IMR-90 (cell line): ENCODE measurements around the gene PYY. TPM values are rescaled to one million over a fixed set of nuclear protein-coding genes. Genes with fewer than 3 reads are reported as not detected.
"Not testable (repeated sequence)": the region's sequence is repeated elsewhere in the genome, so short reads cannot be mapped to it uniquely, and the experiment has no call there.

Experiments used
- ATAC-seq: fragments of 200-7000 bp; cut with Tn5 transposase; 2 replicates; pipeline ENCODE4 v1.9.1; 2020; ENCODE audit warnings: low read depth, mild to moderate bottlenecking, moderate library complexity
- BruUV-seq: library from RNA; stranded (reverse); fragments of 400-500 nt; replicated peaks from 2 replicates; lab custom pipeline; 2021; lab: Mats Ljungman, UMichigan
- CTCF ChIA-PET: fragments of 300-600 bp; formaldehyde crosslinking; extraction: SDS; loops from one replicate; lab custom pipeline; 2021; ENCODE audit warnings: antibody characterized with exemption; lab: Yijun Ruan, JAX
- POLR2A ChIA-PET: fragments of 300-600 bp; sonication (Branson Sonifier 250); formaldehyde crosslinking; loops from one replicate; lab custom pipeline; 2022; ENCODE audit warnings: antibody characterized with exemption; ENCODE audit not compliant: unreplicated experiment; lab: Charles Lee
- DNase-seq: peaks from one replicate; pipeline ENCODE4 v3.0.0; 2013
- H2AFZ ChIP-seq: replicated peaks from 2 replicates; pipeline ENCODE3; 2013; ENCODE audit warnings: low read length, mild to moderate bottlenecking; ENCODE audit not compliant: poor library complexity
- H2AK5ac ChIP-seq: 2 replicates; pipeline ENCODE4 v1.6.1; 2013; ENCODE audit warnings: low read depth, low read length, inconsistent platforms
- H2AK9ac ChIP-seq: replicated peaks from 2 replicates; pipeline ENCODE3; 2013; ENCODE audit warnings: mild to moderate bottlenecking, low read depth, low read length, moderate library complexity; ENCODE audit not compliant: poor library complexity
- H2BK120ac ChIP-seq: 2 replicates; pipeline ENCODE4 v1.6.1; 2013; ENCODE audit warnings: low read depth, low read length, inconsistent platforms
- H2BK15ac ChIP-seq: 3 replicates; pipeline ENCODE4 v1.6.1; 2013; ENCODE audit warnings: low read depth, low read length, inconsistent platforms
- H2BK20ac ChIP-seq: 2 replicates; pipeline ENCODE4 v1.6.1; 2013; ENCODE audit warnings: low read depth, mild to moderate bottlenecking, inconsistent platforms, low read length, moderate library complexity
- H2BK5ac ChIP-seq: 2 replicates; pipeline ENCODE4 v1.6.1; 2013; ENCODE audit warnings: mild to moderate bottlenecking, low read depth, low read length, inconsistent platforms; ENCODE audit not compliant: poor library complexity, severe bottlenecking
- H3K14ac ChIP-seq: replicated peaks from 2 replicates; pipeline ENCODE4 v1.6.1; 2013; ENCODE audit warnings: low read depth, low read length, inconsistent platforms
- H3K18ac ChIP-seq: 2 replicates; pipeline ENCODE4 v1.6.1; 2013; ENCODE audit warnings: low read depth, low read length, control low read depth
- H3K23ac ChIP-seq: 2 replicates; pipeline ENCODE4 v1.6.1; 2013; ENCODE audit warnings: low read depth, low read length, inconsistent platforms
- H3K27ac ChIP-seq: 2 replicates; pipeline ENCODE4 v1.5.1; 2013; ENCODE audit warnings: mild to moderate bottlenecking, control low read depth, low read length; ENCODE audit not compliant: insufficient read depth
- H3K27me3 ChIP-seq: 2 replicates; pipeline ENCODE4 v1.6.1; 2013; ENCODE audit warnings: low read length; ENCODE audit not compliant: control insufficient read depth, insufficient read depth
- H3K36me3 ChIP-seq: 2 replicates; pipeline ENCODE4 v1.6.1; 2013; ENCODE audit warnings: low read length, mixed read lengths; ENCODE audit not compliant: control insufficient read depth, insufficient read depth
- H3K4ac ChIP-seq: 2 replicates; pipeline ENCODE4 v1.6.1; 2013; ENCODE audit warnings: low read depth, low read length, inconsistent platforms
- H3K4me1 ChIP-seq: 2 replicates; pipeline ENCODE4 v1.6.1; 2013; ENCODE audit warnings: low read length, mixed read lengths; ENCODE audit not compliant: control insufficient read depth, insufficient read depth
- H3K4me2 ChIP-seq: 2 replicates; pipeline ENCODE4 v1.6.1; 2013; ENCODE audit warnings: low read depth, mild to moderate bottlenecking, control low read depth, low read length, moderate library complexity
- H3K4me3 ChIP-seq: 2 replicates; pipeline ENCODE4 v1.5.1; 2013; ENCODE audit warnings: low read depth, mild to moderate bottlenecking, control low read depth, low read length, moderate library complexity; ENCODE audit not compliant: insufficient read depth
- H3K56ac ChIP-seq: 2 replicates; pipeline ENCODE4 v1.6.1; 2013; ENCODE audit warnings: low read length, inconsistent platforms; ENCODE audit not compliant: insufficient read depth; ENCODE audit errors: extremely low read depth
- H3K79me1 ChIP-seq, 2 experiments: 2 replicates each; pipeline ENCODE4 v1.6.1; 2013; ENCODE audit warnings: low read length in 2 of 2, inconsistent platforms in 1 of 2, low read depth in 1 of 2
- H3K9ac ChIP-seq: 2 replicates; pipeline ENCODE4 v1.6.1; 2013; ENCODE audit warnings: low read depth, low read length, control low read depth
- H3K9me1 ChIP-seq: 2 replicates; pipeline ENCODE4 v1.6.1; 2013; ENCODE audit warnings: low read length, inconsistent platforms; ENCODE audit not compliant: insufficient read depth
- H3K9me3 ChIP-seq: 2 replicates; pipeline ENCODE4 v1.6.1; 2013; ENCODE audit warnings: low read length; ENCODE audit not compliant: control insufficient read depth, insufficient read depth
- H4K20me1 ChIP-seq: 2 replicates; pipeline ENCODE4 v1.6.1; 2013; ENCODE audit warnings: low read length, inconsistent platforms; ENCODE audit not compliant: insufficient read depth
- H4K5ac ChIP-seq: 2 replicates; pipeline ENCODE4 v1.6.1; 2013; ENCODE audit warnings: mild to moderate bottlenecking, low read depth, low read length, control low read depth
- H4K8ac ChIP-seq, 2 experiments: 2 replicates each; pipeline ENCODE4 v1.6.1; 2013; ENCODE audit warnings: low read depth in 2 of 2, low read length in 2 of 2, control low read depth in 1 of 2, inconsistent platforms in 1 of 2
- H4K91ac ChIP-seq: 2 replicates; pipeline ENCODE4 v1.6.1; 2013; ENCODE audit warnings: low read depth, low read length, inconsistent platforms; ENCODE audit not compliant: insufficient read depth
- MXI1 ChIP-seq: IDR thresholded peaks from 2 replicates; pipeline ENCODE4 v1.6.1; 2012; ENCODE audit warnings: low read depth, mild to moderate bottlenecking, low read length, moderate library complexity, borderline replicate concordance
- NFE2L2 ChIP-seq: fragments of 150-350 bp; IDR thresholded peaks from 2 replicates; pipeline ENCODE4 v1.6.1; 2016; ENCODE audit warnings: low read depth, mild to moderate bottlenecking, low read length
- WGBS, 2 experiments: methylation state at CpG; one replicate each; pipeline versions ENCODE4 v1.1.5 to v1.1.7; 2013; ENCODE audit warnings: missing lambda C conversion rate in 2 of 2; ENCODE audit not compliant: insufficient read length in 1 of 2; ENCODE audit errors: extremely low coverage in 2 of 2; 5-methylcytosine and 5-hydroxymethylcytosine counted together
- dilution Hi-C: fragments of 300-500 bp; cut with HindIII; formaldehyde crosslinking; loops from one replicate; pipeline ENCODE4 v1.14.3; 2018; ENCODE audit warnings: low sequenced_read_pairs; ENCODE audit not compliant: unreplicated experiment
- in situ Hi-C: fragments of 300-500 bp; cut with MboI; formaldehyde crosslinking; loops from 3 replicates; pipeline ENCODE4 v1.14.3; 2019; ENCODE audit warnings: low sequenced_read_pairs, inconsistent platforms, mixed read lengths
- intact Hi-C: fragments of 100-400 bp; cut with micrococcal nuclease; formaldehyde crosslinking; loops from 2 replicates; pipeline ENCODE4 v1.10.0; 2022
- polyA plus RNA-seq, 3 experiments: library from polyadenylated mRNA; depleted of rRNA; stranded (reverse); fragments of >200 nt; gene quantifications; 2 replicates each; pipeline ENCODE4 v1.2.3, GENCODE V29; 2012; ENCODE audit warnings: low replicate concordance in 1 of 3
- total RNA-seq: library from RNA; depleted of rRNA; stranded (reverse); fragments of >200 nt; gene quantifications from 2 replicates; pipeline ENCODE4 v1.2.3, GENCODE V29; 2012

The PYY gene
- total and polyA plus RNA-seq, 2 of the 4 experiments (the other 2 are of a cell fraction), result not detected

GRCh38 chr17:43974382-43975266 is 20.9 kb upstream of the PYY start:
- Histone ChIP-seq H3K9me3 (no peaks in the 10 kb centered on the region), H4K8ac (no peak overlapping the region), H4K20me1 (no peaks in the 10 kb centered on the region), H3K23ac (no peak overlapping the region), H3K4me1 (no peaks in the 10 kb centered on the region), H3K36me3 (no peaks in the 10 kb centered on the region), H3K4ac (no peak overlapping the region), H2BK120ac (no peak overlapping the region), H4K5ac (no peak overlapping the region), H2AK9ac (no peak overlapping the region), H4K91ac (no peak overlapping the region), H3K4me3 (no peak overlapping the region), H2AFZ (no peak overlapping the region), H3K9me1 (no peaks in the 10 kb centered on the region), H2AK5ac (no peak overlapping the region), H3K18ac (no peak overlapping the region), H3K79me1 (no peaks in the 10 kb centered on the region), H3K27me3 (peaks cover 41% of the 10 kb centered on the region), H2BK5ac (no peak overlapping the region), H3K9ac (no peak overlapping the region), H2BK15ac (no peak overlapping the region), H3K27ac (no peak overlapping the region), H3K4me2 (no peak overlapping the region), H3K56ac (no peak overlapping the region), H2BK20ac (no peak overlapping the region), H3K14ac (no peak overlapping the region)
- POLR2A ChIA-PET, result no interaction called here
- 76% methylated on average over 3 of the region's 14 CpGs; no CpG with 5 or more reads in 1 of the 2 experiments for WGBS, 2 experiments
- in situ Hi-C loops, result no loop called here
- CTCF ChIA-PET, result interaction anchor here (0.7 to 1.0 kb wide), 2 partner anchors 19 to 194 kb away, joined by 3 read pairs; no protein-coding TSS in a partner anchor
- ATAC-seq, result no peak
- no peak for TF ChIP-seq NFE2L2
- TF ChIP-seq MXI1, result no peak
- DNase-seq, result no peak
- no TSS peak for BruUV-seq
- intact Hi-C loops, result no loop called here
- dilution Hi-C loops, result no loop called here

- H3K14ac ChIP-seq, H2BK5ac ChIP-seq, H3K9me1 ChIP-seq, in situ Hi-C loops, H3K4me2 ChIP-seq, H3K23ac ChIP-seq, H3K9me3 ChIP-seq, H4K5ac ChIP-seq, dilution Hi-C loops, H4K20me1 ChIP-seq, H2AFZ ChIP-seq, H3K4me1 ChIP-seq, H3K56ac ChIP-seq, H4K8ac ChIP-seq, H3K18ac ChIP-seq, H3K4ac ChIP-seq, H3K79me1 ChIP-seq, H2AK9ac ChIP-seq, ATAC-seq, POLR2A ChIA-PET, H2BK15ac ChIP-seq, BruUV-seq, H3K36me3 ChIP-seq, H2BK120ac ChIP-seq, H3K9ac ChIP-seq, H3K4me3 ChIP-seq, H2AK5ac ChIP-seq, intact Hi-C loops, H2BK20ac ChIP-seq, DNase-seq, H3K27ac ChIP-seq, H4K91ac ChIP-seq: not testable (repeated sequence)
- CTCF ChIA-PET, result interaction anchor here (1.1 kb wide), 1 partner anchor 9 kb away, joined by 3 read pairs; no protein-coding TSS in a partner anchor
- WGBS, 2 experiments, result 93% methylated on average over 6 of the region's 22 CpGs; no CpG with 5 or more reads in 1 of the 2 experiments
- peaks cover 32% of the 10 kb centered on the region for H3K27me3 ChIP-seq
Observed at GRCh38 chr17:43972444-43973212, 18.9 kb upstream of the PYY start.
